HG02885 (cell line): ENCODE data around the gene ZSCAN4.

ENCODE experiments used
- ATAC-seq: cut with Tn5 transposase; IDR thresholded peaks from one replicate; pipeline ENCODE4 v1.9.1; 2021; ENCODE audit warnings: mild to moderate bottlenecking; ENCODE audit not compliant: unreplicated experiment, poor library complexity

The ZSCAN4 gene

DNA sequence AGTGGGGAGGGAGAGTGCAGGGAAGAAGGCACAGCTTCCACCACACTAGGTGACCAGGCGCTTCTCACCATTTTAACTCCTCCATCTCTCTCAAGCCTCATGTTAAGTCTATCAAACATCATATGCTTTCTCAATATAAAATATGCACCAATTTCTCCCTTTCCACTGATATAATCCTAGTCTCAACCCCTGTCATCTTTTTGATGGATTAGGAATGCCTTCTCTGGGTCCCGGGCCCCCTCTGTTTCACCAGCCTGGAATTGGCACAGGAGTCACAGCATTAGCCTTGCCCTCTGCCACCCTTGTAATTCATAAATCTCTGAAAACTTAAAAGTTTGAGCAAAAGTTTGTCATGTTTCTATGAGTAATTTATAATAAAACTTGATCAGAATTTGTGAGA is at the start of gene ZSCAN4:
TSS of gene ZSCAN4 (plus strand) at position 301 of the 400 bp plus-strand sequence. CDS start 7,211 bp downstream, outside the sequence.
- ATAC-seq, result no peak

- ATAC-seq, result no peak
Observed at GRCh38 chr19:57620673-57621348, 47.9 kb upstream of the ZSCAN4 start.

GRCh38 chr19:57623091-57623490 is 45.6 kb upstream of the ZSCAN4 start:
- ATAC-seq, result no peak

DNA sequence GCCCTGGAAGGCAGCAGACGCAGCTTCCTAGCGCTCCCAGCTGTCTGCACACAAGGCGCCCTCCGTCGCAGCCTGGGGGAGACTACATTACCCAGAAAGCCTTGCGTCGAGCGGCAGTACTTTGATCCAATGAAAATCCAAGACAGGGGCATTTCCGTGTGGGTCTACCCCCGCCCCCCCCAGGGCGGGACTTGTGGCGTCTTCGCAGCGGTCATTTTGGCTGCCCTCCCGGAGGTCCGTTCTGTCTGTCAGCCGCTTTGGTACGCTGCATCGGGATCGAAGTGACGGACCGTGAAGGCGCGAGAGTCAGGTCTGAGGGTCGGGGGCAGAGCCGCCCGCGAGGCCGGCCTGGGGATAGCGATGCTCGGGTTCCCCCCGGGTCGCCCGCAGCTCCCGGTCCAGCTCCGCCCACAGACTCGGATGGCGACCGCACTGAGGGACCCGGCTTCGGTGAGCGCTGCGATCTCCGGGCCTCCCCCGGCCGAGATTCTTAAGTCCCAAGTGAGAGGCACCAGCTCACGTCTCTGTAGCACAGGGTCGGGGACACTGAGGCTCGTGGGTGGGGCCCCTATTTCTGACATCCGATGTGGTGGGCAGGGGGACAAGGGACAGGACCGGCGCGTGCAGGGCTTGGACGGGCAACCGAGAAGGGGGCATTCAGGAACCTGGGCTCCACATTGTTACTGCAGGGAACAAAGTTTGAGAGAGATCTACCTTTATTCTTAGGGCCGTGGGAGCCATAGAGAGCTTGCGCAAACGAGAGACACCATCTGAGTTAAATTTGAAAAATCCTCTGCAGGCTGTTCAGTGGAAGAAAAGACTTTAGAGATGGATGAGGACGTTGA is 35.5 kb upstream of the ZSCAN4 start, which contains the start of gene ZNF211:
TSS of gene ZNF211 (plus strand) at position 182 of the 845 bp plus-strand sequence. CDS start at position 361, 179 bp downstream.
- peak; percentile 97 for ATAC-seq

DNA sequence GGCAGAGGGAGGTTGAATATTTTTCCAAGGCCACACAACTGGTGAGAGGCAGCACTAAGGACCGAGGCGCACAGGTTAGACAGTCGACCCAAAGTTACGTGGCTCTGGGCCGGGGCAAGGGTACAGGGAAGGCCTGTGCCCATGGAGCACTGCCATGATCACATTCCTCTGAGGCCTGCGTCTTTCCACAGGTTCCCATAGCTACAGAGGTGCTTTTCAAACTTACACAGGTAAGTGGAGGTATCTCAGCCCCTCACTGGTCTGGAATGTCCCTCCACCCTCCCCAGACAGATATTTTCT is 35.0 kb upstream of the ZSCAN4 start:
- ATAC-seq, result no peak

GRCh38 chr19:57637379-57637778 is 31.4 kb upstream of the ZSCAN4 start:
- no peak for ATAC-seq

DNA sequence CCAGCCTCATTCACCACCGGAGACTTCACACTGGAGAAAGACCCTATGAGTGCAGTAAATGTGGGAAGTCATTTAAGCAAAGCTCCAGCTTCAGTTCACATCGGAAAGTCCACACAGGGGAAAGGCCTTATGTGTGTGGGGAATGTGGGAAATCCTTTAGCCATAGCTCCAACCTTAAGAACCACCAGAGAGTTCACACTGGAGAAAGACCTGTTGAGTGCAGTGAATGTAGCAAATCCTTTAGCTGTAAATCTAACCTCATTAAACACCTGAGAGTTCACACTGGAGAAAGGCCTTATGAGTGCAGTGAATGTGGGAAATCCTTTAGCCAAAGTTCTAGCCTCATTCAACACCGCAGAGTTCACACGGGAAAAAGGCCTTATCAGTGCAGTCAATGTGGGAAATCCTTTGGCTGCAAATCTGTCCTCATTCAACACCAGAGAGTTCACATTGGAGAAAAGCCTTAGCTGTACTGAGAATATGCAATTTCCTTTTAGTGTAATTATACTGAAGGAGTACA is 27.0 kb upstream of the ZSCAN4 start:
- no peak for ATAC-seq

DNA sequence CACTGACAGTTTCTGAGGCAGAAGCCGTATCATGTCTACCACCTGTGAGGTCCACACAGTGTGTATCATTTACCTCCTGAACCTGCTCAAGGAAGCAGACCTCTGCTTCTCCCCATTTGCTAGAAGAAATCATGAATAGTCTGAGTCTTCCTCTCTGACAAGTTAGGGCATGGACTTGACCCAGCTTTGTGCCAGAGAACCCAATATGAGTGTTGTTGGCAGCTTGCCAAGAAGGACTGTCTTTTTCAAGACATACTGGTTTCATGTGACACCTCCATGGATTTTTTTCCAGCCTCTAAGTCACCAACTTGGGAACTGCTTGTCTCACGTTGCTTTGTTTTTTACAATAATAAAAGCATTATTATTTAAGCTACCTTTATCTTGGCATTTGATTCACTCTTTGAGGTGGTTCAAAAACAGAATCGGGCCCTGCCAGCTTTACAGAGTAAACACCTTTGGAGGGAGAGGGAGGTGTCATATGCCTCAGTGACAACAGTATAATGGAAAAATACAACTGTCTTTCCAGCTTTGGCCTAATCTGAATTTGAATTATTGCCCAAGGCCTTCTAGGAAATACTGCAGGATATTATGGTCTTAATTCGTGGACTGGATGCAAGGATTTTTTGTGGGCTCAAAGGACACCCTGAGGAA is 26.2 kb upstream of the ZSCAN4 start:
- ATAC-seq, result no peak

- no peak for ATAC-seq
Observed at GRCh38 chr19:57643734-57644133, 25.0 kb upstream of the ZSCAN4 start.

- no peak for ATAC-seq
Observed at GRCh38 chr19:57648331-57649003, 20.3 kb upstream of the ZSCAN4 start.

GRCh38 chr19:57651654-57651996 is 17.1 kb upstream of the ZSCAN4 start:
- ATAC-seq, result no peak

- ATAC-seq, result no peak
Observed at GRCh38 chr19:57653689-57654088, 15.0 kb upstream of the ZSCAN4 start.

GRCh38 chr19:57655443-57655842 is 13.3 kb upstream of the ZSCAN4 start:
- ATAC-seq, result no peak

DNA sequence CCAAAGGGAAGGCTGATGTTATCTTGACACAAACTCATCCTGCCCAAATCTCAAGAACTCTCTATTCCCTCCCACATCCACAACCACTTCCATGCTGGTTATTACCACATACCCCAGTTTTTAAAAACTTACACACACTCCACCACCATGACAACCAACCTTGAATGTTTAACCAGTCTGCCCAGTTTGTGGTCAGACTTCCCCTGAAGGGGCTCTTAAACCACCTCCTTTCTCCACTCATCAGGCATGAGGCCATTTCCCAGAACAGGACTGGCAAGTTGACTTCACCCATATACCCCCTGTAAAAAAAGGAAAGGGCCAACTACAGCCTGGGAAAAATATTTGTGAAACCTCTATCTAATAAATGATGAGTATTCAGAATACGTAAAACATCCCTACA is 12.4 kb upstream of the ZSCAN4 start:
- no peak for ATAC-seq

GRCh38 chr19:57664269-57665127 is 4.2 kb upstream of the ZSCAN4 start:
- ATAC-seq, result no peak

DNA sequence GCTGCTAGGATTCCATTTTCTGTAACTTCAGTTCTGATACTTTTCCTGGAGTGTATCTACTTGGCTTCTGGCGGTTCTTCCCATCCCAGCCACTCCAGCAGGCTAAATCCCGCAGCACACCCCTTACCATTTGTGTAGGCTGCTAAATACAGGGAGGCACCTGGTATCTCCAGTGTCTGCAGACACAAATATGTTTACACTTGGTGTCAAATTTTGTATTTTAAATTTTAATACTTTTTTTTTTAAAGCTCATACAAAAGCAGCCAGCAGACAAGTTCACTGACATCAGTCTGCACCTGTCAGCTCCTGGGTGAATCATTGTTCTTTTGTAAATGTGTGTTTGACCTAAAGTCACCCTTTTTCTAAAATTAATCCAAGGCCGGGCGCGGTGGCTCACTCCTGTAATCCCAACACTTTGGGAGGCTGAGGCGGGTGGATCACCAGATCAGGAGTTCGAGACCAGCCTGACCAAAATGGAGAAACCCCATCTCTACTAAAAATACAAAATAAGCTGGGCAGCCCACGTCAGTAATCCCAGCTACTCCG is 3.4 kb upstream of the ZSCAN4 start:
- no peak for ATAC-seq

DNA sequence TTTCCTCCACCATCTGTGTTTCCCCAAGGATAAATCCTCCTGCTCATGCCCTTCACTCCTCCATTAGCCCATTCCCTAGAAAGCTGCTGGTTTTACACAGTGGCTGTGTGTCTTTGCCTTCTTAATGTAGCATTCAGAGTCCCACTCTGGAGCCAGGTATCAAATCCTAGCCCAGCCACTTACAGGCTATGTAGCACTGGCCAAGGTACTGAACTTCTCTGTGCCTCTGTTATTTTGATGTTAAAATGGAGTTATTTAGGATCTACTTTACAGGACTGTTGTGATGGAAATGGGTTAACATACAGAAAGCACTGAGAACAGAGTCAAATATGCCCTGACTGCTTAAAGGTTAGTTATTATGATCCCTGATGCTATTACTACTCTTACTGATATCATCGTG is 1.5 kb upstream of the ZSCAN4 start:
- no peak for ATAC-seq

GRCh38 chr19:57671124-57671895 is 2.6 kb downstream of the ZSCAN4 start:
- ATAC-seq, result no peak

DNA sequence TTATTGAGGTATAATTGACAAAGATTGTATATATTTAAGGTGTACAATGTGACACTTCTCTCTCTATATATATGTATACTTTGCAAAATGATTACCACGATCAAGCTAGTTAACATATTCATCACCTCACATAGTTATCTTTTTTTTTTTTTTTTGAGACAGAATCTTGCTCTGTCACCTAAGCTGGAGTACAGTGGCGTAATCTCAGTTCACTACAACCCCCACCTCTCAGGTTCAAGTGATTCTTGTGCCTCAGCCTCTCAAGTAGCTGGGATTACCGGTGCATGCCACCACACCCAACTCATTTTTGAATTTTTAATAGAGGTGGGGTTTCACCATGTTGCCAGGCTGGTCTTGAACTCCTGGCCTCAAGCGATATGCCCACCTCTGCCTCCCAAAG is 3.7 kb downstream of the ZSCAN4 start:
- no peak for ATAC-seq
